Raji (cell line): ENCODE measurements around the gene NOVA2.
A peak's percentile ranks its signal among the peaks of the same experiment; 100 is the strongest.

Source experiments
- POLR2A ChIP-seq: IDR thresholded peaks from 2 replicates; pipeline ENCODE4 v1.6.1; 2011; ENCODE audit warnings: low read depth, low read length, control low read depth; ENCODE audit not compliant: insufficient read depth

The NOVA2 gene

GRCh38 chr19:45955905-45956608 lies 17.6 kb downstream of the NOVA2 start:
- no peak for TF ChIP-seq POLR2A

- no peak for TF ChIP-seq POLR2A
Measured at GRCh38 chr19:45954156-45954555, 19.5 kb downstream of the NOVA2 start.

GRCh38 chr19:45953676-45954075 lies 20.0 kb downstream of the NOVA2 start:
- no peak for TF ChIP-seq POLR2A

DNA sequence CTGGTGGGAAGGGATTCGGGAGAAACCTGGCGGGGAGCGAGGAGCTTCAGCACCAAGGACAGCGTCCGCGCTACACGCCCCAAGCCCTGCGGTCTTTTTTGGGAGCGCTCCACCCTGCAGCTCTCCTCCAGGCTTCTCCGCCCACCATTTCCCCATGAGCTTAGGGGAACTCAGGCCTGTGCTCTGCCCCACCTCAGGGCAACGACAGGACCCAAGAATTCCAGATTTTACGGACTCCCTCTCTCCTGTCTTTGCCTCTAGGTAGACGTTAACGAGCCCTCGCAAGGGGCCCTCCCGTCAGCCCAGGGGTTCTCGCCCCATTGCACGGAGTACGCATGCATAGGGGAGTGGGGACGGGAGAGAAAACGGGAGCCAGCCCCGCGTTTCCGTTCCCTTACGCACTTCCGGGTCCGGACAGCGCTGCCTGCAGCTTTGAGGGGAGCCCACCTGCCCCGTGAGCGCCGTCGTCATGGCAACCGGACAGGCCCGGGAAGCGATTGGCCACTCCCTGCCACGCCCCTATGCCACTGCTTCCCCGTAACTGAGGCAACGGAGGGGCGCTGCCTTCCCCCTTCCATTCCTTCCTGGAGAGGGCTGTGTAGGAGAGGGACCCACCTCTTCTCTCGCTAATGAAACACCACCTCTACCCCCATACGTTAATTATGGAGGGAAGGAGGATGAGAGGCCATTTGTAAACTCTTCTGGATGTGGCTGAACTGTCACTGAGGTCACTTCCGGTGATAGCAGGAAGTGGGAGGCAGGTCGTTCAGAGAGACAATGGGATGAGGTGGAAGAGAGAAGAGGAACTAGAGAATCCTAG lies 20.8 kb downstream of the NOVA2 start:
- TF ChIP-seq POLR2A: no peak

DNA sequence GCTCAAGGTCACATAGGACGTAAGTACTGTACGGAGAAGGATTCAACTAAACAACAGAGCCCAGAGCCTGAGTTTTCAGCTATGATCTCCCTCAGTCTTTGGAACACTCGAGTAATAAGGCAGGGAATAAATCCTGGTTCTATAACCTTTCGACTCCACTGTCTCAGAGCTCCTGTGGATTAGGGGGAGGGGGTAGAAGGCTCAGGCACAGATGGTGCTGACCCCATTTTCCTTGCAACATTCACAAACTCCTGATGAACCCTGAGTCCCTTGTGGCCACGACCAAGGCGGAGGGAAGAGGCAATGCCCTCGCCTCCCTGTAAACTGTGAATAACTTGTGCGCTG lies 21.4 kb downstream of the NOVA2 start:
- no peak for TF ChIP-seq POLR2A

GRCh38 chr19:45947926-45948325 lies 25.7 kb downstream of the NOVA2 start:
- TF ChIP-seq POLR2A: no peak

DNA sequence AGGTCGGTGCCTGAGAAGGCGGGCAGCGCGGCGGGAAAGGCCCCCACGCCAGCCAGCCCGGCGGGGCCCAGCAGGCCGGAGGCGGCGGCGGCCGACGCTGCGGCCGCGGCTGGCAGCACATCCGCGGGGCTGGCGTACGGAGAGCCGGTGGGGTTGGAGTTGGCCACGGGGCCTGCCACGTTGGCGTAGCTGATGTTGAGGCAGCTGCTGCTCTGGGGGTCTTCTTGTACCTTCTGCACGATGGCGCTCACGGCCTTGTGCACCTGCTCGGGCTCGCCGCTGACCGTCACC lies 33.2 kb downstream of the NOVA2 start:
- TF ChIP-seq POLR2A: no peak

DNA sequence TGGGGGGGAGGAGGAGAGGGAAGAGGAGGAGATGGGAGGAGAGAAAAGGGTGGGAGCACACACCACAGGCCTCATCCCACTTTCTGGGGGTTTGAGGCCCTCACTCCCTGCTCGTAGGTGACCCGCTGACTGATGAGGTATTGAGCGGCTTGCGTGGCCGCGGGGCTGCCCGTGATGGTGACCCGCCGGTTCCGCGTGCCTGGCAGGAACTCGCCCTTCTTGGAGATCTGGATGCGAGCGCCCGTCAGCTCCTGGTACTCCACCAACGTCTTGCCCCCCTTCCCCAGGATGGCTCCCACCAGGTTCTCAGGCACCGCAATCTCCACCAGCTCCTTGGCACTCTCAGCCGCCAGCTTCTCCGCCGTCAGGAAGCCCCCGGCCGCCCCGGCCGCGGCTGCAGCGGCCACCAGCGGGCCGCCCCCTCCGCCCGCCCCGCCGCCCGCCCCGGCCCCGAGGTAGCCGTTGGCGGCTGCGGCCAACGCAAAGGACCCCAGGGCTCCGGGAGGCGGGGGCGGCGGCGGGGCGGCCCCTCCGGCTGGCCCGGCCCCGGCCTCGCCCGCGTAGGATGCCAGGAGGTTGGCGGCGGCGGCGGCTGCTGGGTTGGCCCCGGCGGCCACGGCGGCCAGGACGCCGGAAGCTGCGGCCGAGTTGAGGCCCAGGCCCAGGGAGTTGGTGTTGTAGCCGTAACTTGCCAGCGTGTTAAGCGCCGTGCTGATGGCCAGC lies 33.7 kb downstream of the NOVA2 start:
- TF ChIP-seq POLR2A: no peak

DNA sequence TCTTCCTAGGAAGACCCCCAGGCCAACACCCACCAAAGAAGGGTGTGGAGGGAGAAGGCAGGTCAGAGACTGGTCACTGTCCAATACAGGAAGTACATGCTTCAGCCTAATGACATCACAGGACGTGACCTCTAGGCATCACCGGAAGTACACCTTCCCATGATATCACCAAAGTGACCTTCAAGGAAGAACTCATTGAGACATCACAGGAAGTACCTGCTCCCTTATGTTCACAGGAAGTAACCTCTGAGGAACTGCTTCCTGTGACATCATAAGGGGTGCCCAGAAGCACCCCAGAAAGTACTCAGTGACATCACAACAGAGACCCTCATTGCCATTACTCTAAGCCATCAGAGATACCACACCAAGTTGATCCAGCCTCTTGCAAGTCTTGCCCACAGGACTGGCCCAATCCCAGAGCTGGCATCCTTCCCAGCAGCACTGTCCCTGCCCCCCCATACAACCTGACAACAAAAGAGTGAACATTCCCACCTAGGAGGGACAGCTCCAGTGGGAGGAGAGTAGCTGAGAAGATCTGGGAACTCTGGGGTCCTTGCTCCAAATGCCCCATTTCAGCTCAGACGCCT lies 34.8 kb downstream of the NOVA2 start:
- no peak for TF ChIP-seq POLR2A

- no peak for TF ChIP-seq POLR2A
Measured at GRCh38 chr19:45935267-45935666, 38.4 kb downstream of the NOVA2 start.

DNA sequence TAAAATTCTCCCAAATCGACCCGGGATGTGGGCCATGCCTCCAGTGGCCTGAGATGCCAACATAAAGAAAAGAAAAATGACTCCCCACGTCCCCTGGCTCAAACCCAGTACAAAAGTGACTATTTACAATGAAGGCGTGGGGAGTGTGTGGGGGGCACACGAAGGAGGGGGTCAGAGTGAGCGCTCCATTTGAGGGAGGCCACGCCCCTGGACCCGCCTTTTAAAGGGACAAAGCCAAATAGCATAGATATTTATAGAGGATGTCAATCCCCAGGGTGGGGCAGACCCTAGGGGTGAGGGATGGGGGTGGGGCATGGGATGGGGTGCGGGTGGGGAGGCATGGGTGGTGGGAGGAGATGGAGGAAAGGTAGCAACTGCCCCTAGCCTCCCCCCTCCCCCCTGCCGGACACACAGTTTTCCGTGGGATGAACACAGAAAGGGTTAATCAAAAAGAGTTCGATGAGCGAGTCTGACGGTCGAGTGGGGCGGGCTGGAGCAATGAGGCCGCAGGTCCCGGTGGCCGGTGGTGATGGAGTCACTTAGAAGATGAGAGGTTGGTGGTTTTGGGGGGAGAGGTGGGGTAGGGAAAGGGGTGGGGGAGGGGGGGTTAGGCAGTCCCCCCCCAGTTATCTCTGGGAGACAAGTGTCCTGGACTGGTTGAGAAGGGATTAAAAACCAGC lies 39.0 kb downstream of the NOVA2 start:
- no peak for TF ChIP-seq POLR2A

DNA sequence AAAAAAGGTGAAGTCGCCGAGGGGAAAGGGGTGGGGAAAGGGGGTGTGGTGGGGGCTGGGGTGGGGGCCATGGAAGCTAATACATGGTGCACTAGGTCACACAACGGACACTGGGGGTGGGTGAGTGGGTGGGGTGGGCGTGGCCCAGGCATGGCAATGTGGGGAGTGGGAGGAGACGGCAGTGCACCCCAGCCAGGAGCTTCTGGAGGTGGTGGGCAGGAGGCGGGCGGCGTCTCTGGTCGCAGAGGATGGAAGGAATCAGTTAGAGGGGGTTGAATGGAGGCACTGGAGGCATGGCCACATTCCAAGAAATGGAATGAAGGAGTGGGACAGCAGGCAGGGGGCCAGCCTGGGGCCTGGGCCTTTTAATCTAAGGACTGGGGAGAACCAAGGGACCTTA lies 39.9 kb downstream of the NOVA2 start:
- no peak for TF ChIP-seq POLR2A

DNA sequence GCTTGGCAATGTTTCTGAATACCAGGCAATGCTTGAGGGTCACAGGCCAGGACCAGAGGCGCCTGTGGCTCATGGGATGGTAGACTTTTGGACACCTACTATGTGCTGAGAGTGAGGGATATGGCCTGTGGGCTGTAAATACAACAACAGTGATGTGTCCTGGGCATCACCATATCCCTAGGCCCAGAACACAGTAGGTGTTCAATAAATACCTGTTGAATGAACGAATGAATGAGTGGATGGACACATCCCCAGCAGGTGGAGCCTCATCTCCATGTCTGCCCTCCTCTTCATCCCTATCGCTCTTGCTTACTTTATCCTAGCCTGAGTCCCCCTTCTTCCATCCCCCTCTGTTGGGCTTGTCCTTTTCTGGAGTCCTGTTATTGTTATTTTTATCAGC lies 42.6 kb downstream of the NOVA2 start:
- no peak for TF ChIP-seq POLR2A

DNA sequence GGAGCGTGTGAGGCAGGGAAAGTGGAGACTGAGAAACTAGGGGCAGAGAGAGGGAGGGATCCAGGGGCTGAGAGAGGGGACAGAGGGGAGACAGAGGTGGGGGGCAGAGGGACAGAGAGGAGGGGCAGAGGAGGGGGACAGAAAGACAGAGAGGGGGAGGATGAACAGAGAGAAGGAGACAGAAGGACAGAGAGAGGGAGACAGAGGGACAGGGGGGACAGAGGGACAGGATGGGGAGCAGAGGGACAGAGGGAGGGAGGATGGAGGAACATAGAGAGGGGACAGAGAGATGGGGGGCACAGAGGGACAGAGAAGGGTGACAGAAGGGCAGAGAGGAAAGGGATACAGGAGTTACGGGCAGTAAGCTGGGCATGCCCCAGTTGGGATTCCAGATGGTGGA lies 44.4 kb downstream of the NOVA2 start:
- TF ChIP-seq POLR2A: no peak

DNA sequence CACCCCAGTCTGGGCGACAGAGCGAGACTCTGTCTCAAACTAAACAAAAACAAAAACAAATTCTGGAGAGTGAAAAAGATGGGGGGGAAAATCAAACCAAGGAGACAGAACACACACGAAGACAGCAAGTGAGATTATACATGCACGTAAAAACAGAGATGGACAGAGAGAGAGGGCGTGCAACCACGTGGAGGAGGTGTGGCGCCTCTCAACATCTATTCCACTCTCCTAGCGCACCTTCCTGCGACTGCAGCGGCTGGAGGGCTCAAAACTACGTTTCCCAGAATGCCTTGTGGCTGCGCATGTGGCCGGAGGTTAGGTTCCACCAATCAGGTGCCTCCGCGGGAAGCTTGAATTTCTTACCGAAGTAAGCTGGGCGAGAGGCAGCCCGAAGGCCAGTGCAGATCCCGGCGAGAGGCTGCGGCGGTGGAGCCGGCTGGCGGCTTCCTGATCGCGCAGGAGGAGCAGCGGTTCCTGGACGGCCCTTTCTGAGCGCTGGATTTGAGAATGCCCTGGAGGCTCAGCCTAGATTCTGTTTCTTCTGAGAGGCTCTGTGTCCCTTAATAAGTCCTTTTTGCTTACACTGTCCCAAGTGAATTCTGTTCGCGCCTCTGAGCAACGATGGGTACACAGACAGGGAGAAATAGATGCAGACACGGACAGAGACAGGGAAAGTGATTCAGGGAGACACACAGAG lies 46.0 kb downstream of the NOVA2 start:
- peak; percentile 88 for TF ChIP-seq POLR2A
